Liver (tissue), 3 donors: ENCODE measurements around the gene TRUB2.

Source experiments
- CTCF ChIP-seq: fragments of 150-350 bp; IDR thresholded peaks from 2 replicates; pipeline ENCODE4 v1.5.1; 2017; ENCODE audit warnings: improper control_type of control experiment, low read depth, low read length; ENCODE audit not compliant: missing input control
- GABPA ChIP-seq, 2 donors: IDR thresholded peaks in 1 of 2; conservative IDR thresholded peaks in 1 of 2; 2 replicates each; pipeline ENCODE4 v1.6.1; 2016; ENCODE audit warnings: antibody characterized with exemption in 2 of 2, mild to moderate bottlenecking in 1 of 2, moderate library complexity in 1 of 2
- HNF4A ChIP-seq, 2 donors: conservative IDR thresholded peaks; 2 replicates each; pipeline ENCODE4 v1.6.1; 2016; ENCODE audit warnings: antibody characterized with exemption in 2 of 2, mild to moderate bottlenecking in 2 of 2
- JUND ChIP-seq, 2 donors: IDR thresholded peaks; 2 replicates each; pipeline ENCODE4 v1.6.1; 2016; ENCODE audit warnings: antibody characterized with exemption in 2 of 2
- MAX ChIP-seq: IDR thresholded peaks from 2 replicates; pipeline ENCODE4 v1.6.1; 2016; ENCODE audit warnings: antibody characterized with exemption
- RAD21 ChIP-seq, 2 donors: IDR thresholded peaks; 2 replicates each; pipeline ENCODE4 v1.6.1; 2016; ENCODE audit warnings: antibody characterized with exemption in 2 of 2, mild to moderate bottlenecking in 2 of 2
- REST ChIP-seq: IDR thresholded peaks from 2 replicates; pipeline ENCODE4 v1.6.1; 2016; ENCODE audit warnings: antibody characterized with exemption, mild to moderate bottlenecking
- SP1 ChIP-seq: IDR thresholded peaks from 2 replicates; pipeline ENCODE4 v1.6.1; 2018; ENCODE audit warnings: antibody characterized with exemption, mild to moderate bottlenecking
- TAF1 ChIP-seq: conservative IDR thresholded peaks from 2 replicates; pipeline ENCODE4 v1.6.1; 2016; ENCODE audit warnings: antibody characterized with exemption, mild to moderate bottlenecking
- YY1 ChIP-seq: IDR thresholded peaks from 2 replicates; pipeline ENCODE4 v1.6.1; 2016; ENCODE audit warnings: antibody characterized with exemption, mild to moderate bottlenecking
- ZBTB33 ChIP-seq: IDR thresholded peaks from 2 replicates; pipeline ENCODE4 v1.6.1; 2016; ENCODE audit warnings: antibody characterized with exemption
- donor health status: healthy.
- donor health status: healthy.

GRCh38 chr9:128358861-128359260 is 36.6 kb upstream of the TRUB2 start:
- TF ChIP-seq CTCF (no peak), TAF1 (no peak), MAX (no peak), JUND (IDR thresholded peaks at IDR 0.05) (no peak), HNF4A (conservative IDR thresholded peaks at IDR 0.05) (no peak), REST (no peak), YY1 (no peak), ZBTB33 (no peak), GABPA (IDR thresholded peaks at IDR 0.05 in 1 of 2, conservative IDR thresholded peaks at IDR 0.05 in 1 of 2) (no peak), RAD21 (IDR thresholded peaks at IDR 0.05) (no peak), SP1 (no peak)
